Sigmoid colon (tissue), 7 donors: ENCODE results near the gene TJP3. TPM values are rescaled to one million over a fixed set of nuclear protein-coding genes. Genes with fewer than 3 reads are reported as not detected.
A peak's percentile ranks its signal among the peaks of the same experiment; 100 is the strongest.

Experiments used
- DNase-seq: peaks from one replicate; pipeline ENCODE4 v3.0.0-alpha.2; 2019
- H3K27ac ChIP-seq, 4 donors: fragments of 200-600 bp; sonication (generic); one replicate each; pipeline ENCODE4 v1.5.1; 2016 to 2019; ENCODE audit warnings: mild to moderate bottlenecking in 1 of 4
- H3K27me3 ChIP-seq, 3 donors: fragments of 200-600 bp; sonication (generic); one replicate each; pipeline ENCODE4 v1.5.1; 2019; ENCODE audit warnings: mild to moderate bottlenecking in 1 of 3
- H3K36me3 ChIP-seq, 4 donors: fragments of 200-600 bp; sonication (generic); one replicate each; pipeline ENCODE4 v1.5.1; 2016 to 2019
- H3K4me1 ChIP-seq, 4 donors: fragments of 200-600 bp; sonication (generic); one replicate each; pipeline ENCODE4 v1.5.1; 2017 to 2019
- H3K4me3 ChIP-seq, 4 donors: fragments of 200-600 bp; sonication (generic); one replicate each; pipeline ENCODE4 v1.5.1; 2017 to 2019; ENCODE audit warnings: mild to moderate bottlenecking in 2 of 4, moderate library complexity in 1 of 4
- H3K9me3 ChIP-seq, 4 donors: fragments of 200-600 bp in 3 of 4; sonication (generic) in 3 of 4; one replicate each; pipeline versions ENCODE4 v1.5.1 to v1.6.1; 2013 to 2019
- EP300 ChIP-seq, 4 donors: sonication (generic); formaldehyde crosslinking; IDR thresholded peaks; one replicate each; pipeline ENCODE4 v1.6.1; 2017; ENCODE audit warnings: antibody characterized with exemption in 4 of 4
- POLR2A ChIP-seq, 2 donors: fragments of 450-650 bp; IDR thresholded peaks; one replicate each; pipeline ENCODE4 v1.6.1; 2016; ENCODE audit warnings: antibody characterized with exemption in 2 of 2, mild to moderate bottlenecking in 2 of 2, moderate library complexity in 2 of 2
- POLR2AphosphoS5 ChIP-seq, 4 donors: sonication (generic); formaldehyde crosslinking; IDR thresholded peaks; one replicate each; pipeline ENCODE4 v1.6.1; 2017; ENCODE audit warnings: antibody characterized with exemption in 4 of 4
- WGBS, 2 donors: extraction: QIAGEN DNeasy Blood & Tissue Kit; methylation state at CpG; one replicate each; pipeline ENCODE4 v1.1.7; 2013; 5-methylcytosine and 5-hydroxymethylcytosine counted together
- intact Hi-C: fragments of 100-400 bp; cut with DNase I; formaldehyde crosslinking; loops from one replicate; pipeline ENCODE4 v1.15.1; 2023
- polyA plus RNA-seq, 3 donors: library from polyadenylated mRNA; stranded (reverse); fragments of 200-250 nt; gene quantifications; one replicate each; pipeline ENCODE4 v1.2.3, GENCODE V29; 2013
- total RNA-seq, 4 donors: library from RNA; depleted of rRNA; stranded (reverse); fragments of >200 nt; gene quantifications; one replicate each; pipeline ENCODE4 v1.1.0, GENCODE V29; 2016
- TF ChIP-seq, protein P1 (sequence below), 4 experiments: fragments of 450-650 bp in 3 of 4; fragments of 200-600 bp in 1 of 4; IDR thresholded peaks; one replicate each; pipeline ENCODE4 v1.5.1; 2016 to 2019; ENCODE audit warnings: antibody characterized with exemption in 4 of 4, mild to moderate bottlenecking in 3 of 4, moderate library complexity in 2 of 4
- donor health status: healthy with polysubstance abuse.
- donor health status: Bipolar disorder and iron deficiency.
- donor health status: healthy.

TJP3 gene
- total and polyA plus RNA-seq, 7 donors = 0.33 to 245 (median 80.2) TPM; not detected in 1

DNA sequence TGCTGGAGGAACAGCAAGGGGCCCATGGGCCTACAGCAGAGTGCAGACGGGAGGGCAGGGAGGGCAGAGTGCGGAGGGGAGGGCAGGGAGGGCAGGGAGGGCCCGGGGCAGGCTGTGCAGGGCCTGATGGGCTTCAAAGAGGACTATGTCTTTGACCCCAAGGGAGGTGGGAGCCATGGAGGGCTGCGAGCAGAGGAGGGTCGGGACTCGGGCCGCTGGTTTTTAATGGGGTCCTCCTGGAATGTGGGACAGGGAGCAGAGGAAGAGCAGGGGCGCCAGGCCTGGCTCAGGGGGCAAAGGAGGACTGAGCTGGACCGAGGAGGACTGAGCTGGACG lies 11.6 kb upstream of the TJP3 start:
- Histone ChIP-seq H3K4me1 (peaks cover 0 to 63% (median 59%) of the 10 kb centered on the region in 4 donors), H3K27ac (peak overlapping the region; percentile 85 to 99 (median 92)), H3K9me3 (no peaks in the 10 kb centered on the region), H3K36me3 (peaks cover 0 to 5% (median 0%) of the 10 kb centered on the region in 4 donors), H3K27me3 (no peaks in the 10 kb centered on the region), H3K4me3 (no peak overlapping the region)
- TF ChIP-seq EP300 (IDR thresholded peaks at IDR 0.05) (no peak), POLR2A (IDR thresholded peaks at IDR 0.05) (no peak), POLR2AphosphoS5 (IDR thresholded peaks at IDR 0.05) (no peak)
- TF ChIP-seq, protein P1, sequence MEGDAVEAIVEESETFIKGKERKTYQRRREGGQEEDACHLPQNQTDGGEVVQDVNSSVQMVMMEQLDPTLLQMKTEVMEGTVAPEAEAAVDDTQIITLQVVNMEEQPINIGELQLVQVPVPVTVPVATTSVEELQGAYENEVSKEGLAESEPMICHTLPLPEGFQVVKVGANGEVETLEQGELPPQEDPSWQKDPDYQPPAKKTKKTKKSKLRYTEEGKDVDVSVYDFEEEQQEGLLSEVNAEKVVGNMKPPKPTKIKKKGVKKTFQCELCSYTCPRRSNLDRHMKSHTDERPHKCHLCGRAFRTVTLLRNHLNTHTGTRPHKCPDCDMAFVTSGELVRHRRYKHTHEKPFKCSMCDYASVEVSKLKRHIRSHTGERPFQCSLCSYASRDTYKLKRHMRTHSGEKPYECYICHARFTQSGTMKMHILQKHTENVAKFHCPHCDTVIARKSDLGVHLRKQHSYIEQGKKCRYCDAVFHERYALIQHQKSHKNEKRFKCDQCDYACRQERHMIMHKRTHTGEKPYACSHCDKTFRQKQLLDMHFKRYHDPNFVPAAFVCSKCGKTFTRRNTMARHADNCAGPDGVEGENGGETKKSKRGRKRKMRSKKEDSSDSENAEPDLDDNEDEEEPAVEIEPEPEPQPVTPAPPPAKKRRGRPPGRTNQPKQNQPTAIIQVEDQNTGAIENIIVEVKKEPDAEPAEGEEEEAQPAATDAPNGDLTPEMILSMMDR (IDR thresholded peaks at IDR 0.05) = no peak
- intact Hi-C loops = loop anchor here (10.0 kb wide), 1 partner anchor 268 kb away; no protein-coding TSS in a partner anchor
- DNase-seq = no peak
- WGBS, 2 donors = 90 to 93% methylated on average over 10 of the region's 10 CpGs

- Histone ChIP-seq H3K9me3 (no peaks in the 10 kb centered on the region), H3K27ac (peak overlapping the region; percentile 85 to 99 (median 92)), H3K27me3 (no peaks in the 10 kb centered on the region), H3K4me1 (peaks cover 0 to 58% (median 55%) of the 10 kb centered on the region in 4 donors), H3K4me3 (no peak overlapping the region), H3K36me3 (peaks cover 0 to 5% (median 0%) of the 10 kb centered on the region in 4 donors)
- no peak for TF ChIP-seq POLR2A (IDR thresholded peaks at IDR 0.05)
- TF ChIP-seq, protein P1 (IDR thresholded peaks at IDR 0.05) = no peak
- no peak for TF ChIP-seq POLR2AphosphoS5 (IDR thresholded peaks at IDR 0.05)
- DNase-seq = no peak
- intact Hi-C loops = loop anchor here (10.0 kb wide), 1 partner anchor 268 kb away; no protein-coding TSS in a partner anchor
- 93 to 95% methylated on average over 30 of the region's 30 CpGs for WGBS, 2 donors
Observed at GRCh38 chr19:3697094-3697493, 11.1 kb upstream of the TJP3 start.

- no peaks in the 10 kb centered on the region for H3K27me3 ChIP-seq
- DNase-seq = no peak
- H3K4me1 ChIP-seq = peaks cover 0 to 51% (median 48%) of the 10 kb centered on the region in 4 donors
- intact Hi-C loops = loop anchor here (10.0 kb wide), 1 partner anchor 267 kb away; no protein-coding TSS in a partner anchor
- H3K9me3 ChIP-seq = no peaks in the 10 kb centered on the region
- 91% methylated on average over 43 of the region's 43 CpGs for WGBS, 2 donors
- peak overlapping the region; percentile 64 to 98 (median 95) for H3K4me3 ChIP-seq
- H3K36me3 ChIP-seq = peaks cover 0 to 5% (median 0%) of the 10 kb centered on the region in 4 donors
- peak overlapping the region; percentile 85 to 99 (median 92) for H3K27ac ChIP-seq
- TF ChIP-seq POLR2AphosphoS5 (IDR thresholded peaks at IDR 0.05) (peak in 1 of 4 donors; percentile 27), EP300 (IDR thresholded peaks at IDR 0.05) (no peak), POLR2A (IDR thresholded peaks at IDR 0.05) (no peak)
- TF ChIP-seq, protein P1 (IDR thresholded peaks at IDR 0.05) = no peak
Observed at GRCh38 chr19:3697671-3698385, 10.4 kb upstream of the TJP3 start.

DNA sequence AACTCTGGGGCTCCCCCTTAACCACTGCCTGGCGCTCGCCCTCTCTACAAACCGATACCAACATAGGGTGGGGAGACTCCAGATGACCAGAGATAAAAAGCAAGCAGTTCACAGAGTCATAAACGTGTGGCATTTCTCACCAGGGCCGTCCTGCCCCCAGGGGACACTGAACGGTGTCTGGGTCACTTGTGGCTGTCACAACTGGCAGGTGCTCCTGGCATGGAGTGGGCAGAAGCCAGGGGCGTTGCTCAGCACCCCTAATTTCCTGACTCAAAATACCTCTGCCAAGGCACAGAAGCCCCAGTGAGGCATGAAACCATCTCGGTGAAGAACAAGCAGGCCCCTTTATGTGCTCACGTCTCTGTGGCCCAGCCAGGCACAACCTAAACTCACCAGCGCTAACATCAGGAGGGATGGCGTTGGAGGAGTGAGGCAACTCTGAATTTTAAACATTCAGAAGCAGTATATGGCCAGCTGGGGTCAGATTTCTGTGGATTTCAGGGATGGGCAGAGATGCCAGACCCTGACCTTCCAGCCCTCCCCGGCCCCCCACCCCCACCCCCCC lies 9.7 kb upstream of the TJP3 start:
- no peaks in the 10 kb centered on the region for H3K27me3 ChIP-seq
- peaks cover 0 to 45% (median 42%) of the 10 kb centered on the region in 4 donors for H3K4me1 ChIP-seq
- H3K9me3 ChIP-seq = no peaks in the 10 kb centered on the region
- intact Hi-C loops = loop anchor here (10.0 kb wide), 1 partner anchor 266 kb away; no protein-coding TSS in a partner anchor
- peak overlapping the region; percentile 85 to 99 (median 92) for H3K27ac ChIP-seq
- WGBS, 2 donors = 59 to 73% methylated on average over 12 of the region's 12 CpGs
- peak overlapping the region; percentile 64 to 98 (median 95) for H3K4me3 ChIP-seq
- no peak for DNase-seq
- H3K36me3 ChIP-seq = peaks cover 0 to 5% (median 0%) of the 10 kb centered on the region in 4 donors
- TF ChIP-seq EP300 (IDR thresholded peaks at IDR 0.05) (no peak), POLR2AphosphoS5 (IDR thresholded peaks at IDR 0.05) (no peak), POLR2A (IDR thresholded peaks at IDR 0.05) (no peak)
- TF ChIP-seq, protein P1 (IDR thresholded peaks at IDR 0.05) = no peak
